SH-SY5Y (cell line): ENCODE data around the gene ARMC6.

Experiments used
- GATA2 ChIP-seq: IDR thresholded peaks from 2 replicates; pipeline ENCODE4 v1.6.1; 2011; ENCODE audit warnings: mild to moderate bottlenecking, low read depth, low read length
- GATA3 ChIP-seq: IDR thresholded peaks from 2 replicates; pipeline ENCODE4 v1.6.1; 2011; ENCODE audit warnings: low read depth, mild to moderate bottlenecking, low read length, moderate library complexity

DNA sequence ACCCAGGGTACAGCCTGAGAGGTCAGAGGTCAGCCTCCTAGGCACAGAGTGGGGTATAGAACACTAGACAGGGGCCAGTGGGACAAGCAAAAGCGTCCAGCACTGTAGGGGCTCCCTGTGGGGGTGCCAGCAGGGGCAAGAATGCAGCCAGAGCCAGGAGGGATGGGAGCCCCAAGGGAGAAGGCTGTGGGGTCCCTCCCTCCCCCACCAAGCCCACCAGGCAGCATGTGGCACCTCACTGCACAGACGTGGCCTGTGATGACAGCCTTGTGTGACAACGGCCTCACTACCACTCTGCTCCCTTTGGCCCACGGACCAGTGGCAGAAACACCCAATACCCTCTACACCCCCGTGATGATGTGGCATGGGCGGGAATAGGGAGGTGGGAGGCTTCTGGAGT is 10.1 kb downstream of the ARMC6 start:
- TF ChIP-seq GATA2 (no peak), GATA3 (no peak)
